NCI-H1048 (cell line): Measurements from ENCODE around the gene SEZ6L.
"Not testable (repeated sequence)": the region's sequence is repeated elsewhere in the genome, so short reads cannot be mapped to it uniquely, and the experiment has no call there.

Experiments
- DNase-seq: peaks from one replicate; lab custom pipeline; 2025; lab: John Stamatoyannopoulos, UW

Gene SEZ6L

GRCh38 chr22:26383968-26384556, 214.8 kb downstream of the SEZ6L start:
- DNase-seq: no peak

GRCh38 chr22:26385164-26385563, 215.9 kb downstream of the SEZ6L start:
- DNase-seq: no peak

GRCh38 chr22:26389125-26389524, 219.9 kb downstream of the SEZ6L start:
- DNase-seq: no peak

DNA sequence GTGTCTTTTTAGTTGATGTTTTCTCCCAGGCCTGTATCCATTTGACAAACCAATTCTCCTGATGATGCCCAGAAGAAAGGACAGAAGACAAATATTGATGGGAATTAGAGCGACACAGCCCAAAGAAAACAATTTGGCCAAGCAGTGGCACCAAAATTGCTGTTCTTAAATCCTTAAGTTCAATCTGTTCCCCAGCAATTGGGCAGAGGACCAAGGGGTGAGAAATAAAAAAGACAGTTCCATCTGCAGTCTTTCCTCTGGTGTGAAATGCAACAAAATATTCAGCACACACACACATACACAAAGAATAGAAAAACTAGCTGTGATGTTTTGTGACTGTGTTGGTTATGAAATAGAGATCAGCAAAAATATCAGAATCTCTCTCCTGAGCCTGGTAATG, 221.8 kb downstream of the SEZ6L start:
- no peak for DNase-seq

- DNase-seq: no peak
Measured at GRCh38 chr22:26391623-26392022, 222.4 kb downstream of the SEZ6L start.

GRCh38 chr22:26393929-26394328, 224.7 kb downstream of the SEZ6L start:
- DNase-seq: no peak

DNA sequence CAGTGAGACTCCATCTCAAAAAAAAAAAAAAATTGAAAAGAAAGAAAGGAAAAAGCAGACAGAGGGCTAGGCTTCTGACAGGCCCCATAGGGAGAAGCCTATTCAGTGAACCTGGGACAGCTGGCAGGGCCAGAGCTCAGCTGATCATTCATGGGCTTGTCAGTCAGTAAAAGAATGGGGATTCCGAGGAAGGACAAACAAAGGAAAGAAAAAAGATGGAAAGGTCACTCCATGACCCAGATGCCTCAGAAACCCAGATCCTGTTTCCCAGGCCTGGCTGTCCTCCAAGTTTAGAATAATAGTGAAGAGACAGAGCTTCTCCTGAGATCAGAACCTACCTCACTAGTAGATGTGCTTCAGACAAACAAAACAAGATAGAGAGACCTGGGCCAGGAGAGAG, 225.5 kb downstream of the SEZ6L start:
- DNase-seq: no peak

DNA sequence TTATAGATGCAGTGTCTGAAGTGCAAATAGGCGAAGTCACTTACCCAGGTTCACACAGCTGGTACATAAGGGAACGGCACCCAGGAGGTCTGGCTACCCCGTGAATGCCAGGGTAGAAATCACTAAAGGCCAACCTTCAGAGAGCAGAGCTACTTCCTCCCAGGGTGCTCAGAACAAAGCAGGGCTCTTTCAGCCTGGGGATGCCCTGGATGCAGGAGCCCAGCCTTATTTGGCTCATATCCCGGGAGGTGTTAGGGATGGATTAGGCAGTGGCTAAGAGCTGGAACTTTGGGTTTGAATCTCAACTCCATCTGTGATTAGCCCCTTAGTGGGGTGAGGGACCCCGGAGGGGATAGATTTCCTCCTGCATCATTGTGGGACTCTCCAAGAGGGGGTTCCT, 226.7 kb downstream of the SEZ6L start:
- no peak for DNase-seq

GRCh38 chr22:26398741-26399153, 229.5 kb downstream of the SEZ6L start:
- no peak for DNase-seq

DNA sequence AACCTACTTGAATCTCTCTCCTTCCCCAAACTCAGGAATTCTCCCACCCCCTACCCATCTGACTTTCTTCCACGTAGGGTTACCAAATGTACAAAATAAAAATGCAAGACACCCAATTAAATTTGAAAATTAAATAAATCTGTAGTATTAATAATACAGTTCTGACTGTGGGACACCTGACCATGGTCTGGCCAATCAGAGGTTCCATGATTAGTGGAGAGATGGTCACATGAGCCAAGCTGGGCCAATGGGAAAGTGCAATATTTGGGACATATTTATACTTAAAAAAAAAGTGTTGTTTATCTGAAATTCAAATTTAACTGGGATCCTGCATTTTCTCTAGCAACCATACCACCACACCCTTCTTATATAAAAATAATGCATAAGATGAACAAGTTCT, 230.0 kb downstream of the SEZ6L start:
- no peak for DNase-seq

DNA sequence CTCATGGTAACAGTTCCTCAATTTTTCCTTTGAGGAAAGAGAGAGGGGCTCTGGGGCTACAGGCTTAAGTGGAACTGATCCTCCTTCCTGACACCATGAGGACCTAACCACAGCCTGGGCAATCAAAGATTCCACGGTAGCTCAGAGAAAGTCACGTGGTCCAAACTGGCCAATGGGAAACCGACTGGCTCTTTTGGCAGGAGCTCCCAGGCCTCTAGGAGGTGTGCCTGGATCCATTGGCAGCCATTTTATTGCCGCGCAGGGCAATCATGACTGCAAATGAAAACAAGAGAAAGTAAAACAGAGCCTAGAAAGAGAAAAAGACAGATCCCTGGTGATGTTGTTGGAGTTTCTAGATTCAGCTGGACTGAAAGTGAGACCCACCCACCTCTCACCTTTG, 232.5 kb downstream of the SEZ6L start:
- DNase-seq: no peak

DNA sequence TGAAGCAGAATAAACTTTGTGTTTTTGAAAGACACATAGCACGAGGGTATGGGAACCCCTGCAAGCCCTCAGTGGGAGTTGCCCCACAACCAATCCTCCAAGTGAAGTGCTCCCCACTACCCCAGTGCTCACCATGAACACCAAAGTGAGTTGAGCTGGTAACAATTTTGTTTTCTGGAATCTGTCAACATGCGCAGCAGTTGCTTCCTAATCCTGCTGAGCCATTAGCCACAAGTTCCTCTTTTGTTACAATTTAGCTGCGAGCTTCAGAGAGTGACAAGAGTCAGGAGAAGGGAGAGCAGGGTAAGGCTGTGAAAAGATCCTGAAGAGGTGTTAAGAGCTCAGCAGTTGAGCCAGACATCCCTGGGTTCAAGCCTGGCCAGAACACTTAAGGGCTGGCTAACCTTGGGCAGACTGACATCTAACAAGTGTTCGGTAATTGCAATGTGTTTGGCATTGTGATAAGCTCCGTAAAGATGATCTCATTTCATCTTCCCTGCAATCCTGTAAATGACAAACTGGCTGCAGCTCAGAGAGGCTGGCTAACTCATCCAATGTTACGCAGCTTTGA, 235.7 kb downstream of the SEZ6L start:
- DNase-seq: no peak

DNA sequence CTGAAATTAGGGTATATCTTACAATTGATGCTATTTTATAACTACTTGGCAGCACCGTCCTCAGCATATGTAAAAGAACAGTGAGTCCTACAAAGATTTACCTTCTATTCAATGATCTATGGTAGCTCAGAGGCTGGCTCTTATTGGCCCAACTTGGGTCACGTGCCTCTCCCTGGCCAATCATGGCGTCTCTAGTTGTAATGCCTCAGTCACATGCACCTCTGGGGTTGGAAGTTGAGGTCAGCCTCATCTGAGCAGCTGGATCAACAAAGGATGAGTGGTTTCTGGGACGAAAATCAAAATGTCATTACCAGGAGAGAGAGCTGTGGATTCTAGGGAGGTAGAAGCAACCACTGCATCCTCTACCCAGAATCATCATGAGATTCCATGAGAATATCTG, 236.9 kb downstream of the SEZ6L start:
- DNase-seq: no peak

- not testable (repeated sequence) for DNase-seq
Measured at GRCh38 chr22:26408562-26409220, 239.4 kb downstream of the SEZ6L start.

- no peak for DNase-seq
Measured at GRCh38 chr22:26409719-26410335, 240.6 kb downstream of the SEZ6L start.

DNA sequence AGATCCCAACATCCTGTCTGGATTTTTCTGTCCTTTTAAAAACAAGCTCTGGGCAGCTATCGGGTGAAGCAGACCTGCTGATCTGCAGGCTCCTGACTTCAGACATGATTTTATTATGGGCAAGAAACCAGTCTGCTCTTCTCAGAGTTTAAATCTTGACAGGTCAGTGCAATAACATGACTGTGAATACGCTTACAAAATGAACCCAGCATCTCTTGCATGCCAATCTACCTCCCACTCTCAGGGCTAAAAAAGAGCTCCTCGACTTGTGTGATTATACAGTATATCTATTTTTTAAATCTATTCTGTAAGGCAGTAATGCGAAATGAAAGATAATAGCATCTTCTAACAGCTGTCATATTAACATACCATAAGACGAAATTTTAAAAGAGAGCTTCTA, 241.1 kb downstream of the SEZ6L start:
- DNase-seq: no peak

DNA sequence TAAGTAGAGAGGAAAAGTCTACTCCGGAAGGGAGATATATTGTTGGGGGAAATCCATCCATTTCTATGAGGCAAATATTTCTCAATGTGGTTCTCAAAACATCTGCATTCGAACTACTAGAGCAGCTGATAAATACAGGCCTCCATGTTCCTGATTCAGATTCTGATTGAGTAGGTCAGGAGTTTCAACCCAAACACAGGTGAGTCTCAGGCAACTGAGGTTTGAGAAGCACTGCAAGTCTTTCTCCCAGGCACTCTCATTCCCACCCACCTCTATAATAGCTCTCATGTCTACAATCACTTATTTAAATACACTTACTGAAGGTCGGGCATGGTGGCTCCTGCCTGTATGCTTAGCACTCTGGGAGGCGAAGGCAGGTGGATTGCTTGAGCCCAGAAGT, 245.1 kb downstream of the SEZ6L start:
- DNase-seq: no peak

GRCh38 chr22:26416256-26416655, 247.0 kb downstream of the SEZ6L start:
- DNase-seq: no peak

- no peak for DNase-seq
Measured at GRCh38 chr22:26416670-26417276, 247.5 kb downstream of the SEZ6L start.

- DNase-seq: no peak
Measured at GRCh38 chr22:26417406-26417805, 248.1 kb downstream of the SEZ6L start.

DNA sequence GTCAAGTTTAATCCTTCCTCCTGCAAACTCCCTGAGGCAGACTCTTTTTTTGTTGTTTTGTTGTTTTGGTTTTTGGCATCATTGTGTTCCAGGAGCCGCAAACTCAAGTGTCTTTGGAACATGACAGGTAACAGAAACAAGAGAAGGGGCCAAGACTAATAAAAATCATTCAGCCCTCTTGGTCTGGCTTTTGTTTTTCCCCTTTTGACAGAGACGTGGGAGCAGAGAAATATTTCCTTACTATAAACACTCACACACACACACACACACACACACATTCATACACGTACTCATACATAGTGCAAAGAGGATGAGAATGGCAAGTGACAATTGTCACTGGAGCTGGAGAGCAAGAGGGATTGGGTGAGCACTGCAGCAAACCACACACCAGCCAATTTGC, 249.4 kb downstream of the SEZ6L start:
- no peak for DNase-seq

- no peak for DNase-seq
Measured at GRCh38 chr22:26426924-26427323, 257.7 kb downstream of the SEZ6L start.
